Testis (tissue), 2 donors: ENCODE measurements around the gene SMTNL1.

Source experiments
- POLR2A ChIP-seq: fragments of 450-650 bp; IDR thresholded peaks from one replicate; pipeline ENCODE4 v1.6.1; 2017; ENCODE audit warnings: antibody characterized with exemption, mild to moderate bottlenecking, moderate library complexity
- TF ChIP-seq, protein P1 (sequence below), 3 experiments: fragments of 450-650 bp in 2 of 3; fragments of 200-600 bp in 1 of 3; sonication (generic) in 1 of 3; IDR thresholded peaks; one replicate each; pipeline ENCODE4 v1.5.1; 2016 to 2019; ENCODE audit warnings: antibody characterized with exemption in 3 of 3, mild to moderate bottlenecking in 2 of 3, moderate library complexity in 1 of 3

- TF ChIP-seq POLR2A: no peak
- TF ChIP-seq, protein P1, sequence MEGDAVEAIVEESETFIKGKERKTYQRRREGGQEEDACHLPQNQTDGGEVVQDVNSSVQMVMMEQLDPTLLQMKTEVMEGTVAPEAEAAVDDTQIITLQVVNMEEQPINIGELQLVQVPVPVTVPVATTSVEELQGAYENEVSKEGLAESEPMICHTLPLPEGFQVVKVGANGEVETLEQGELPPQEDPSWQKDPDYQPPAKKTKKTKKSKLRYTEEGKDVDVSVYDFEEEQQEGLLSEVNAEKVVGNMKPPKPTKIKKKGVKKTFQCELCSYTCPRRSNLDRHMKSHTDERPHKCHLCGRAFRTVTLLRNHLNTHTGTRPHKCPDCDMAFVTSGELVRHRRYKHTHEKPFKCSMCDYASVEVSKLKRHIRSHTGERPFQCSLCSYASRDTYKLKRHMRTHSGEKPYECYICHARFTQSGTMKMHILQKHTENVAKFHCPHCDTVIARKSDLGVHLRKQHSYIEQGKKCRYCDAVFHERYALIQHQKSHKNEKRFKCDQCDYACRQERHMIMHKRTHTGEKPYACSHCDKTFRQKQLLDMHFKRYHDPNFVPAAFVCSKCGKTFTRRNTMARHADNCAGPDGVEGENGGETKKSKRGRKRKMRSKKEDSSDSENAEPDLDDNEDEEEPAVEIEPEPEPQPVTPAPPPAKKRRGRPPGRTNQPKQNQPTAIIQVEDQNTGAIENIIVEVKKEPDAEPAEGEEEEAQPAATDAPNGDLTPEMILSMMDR (IDR thresholded peaks at IDR 0.05): no peak
Observed at GRCh38 chr11:57487920-57488659, 49.3 kb upstream of the SMTNL1 start.
